Body of pancreas (tissue), 4 donors: ENCODE results near the gene CFAP161.

Source experiments
- POLR2A ChIP-seq, 3 donors: fragments of 450-650 bp; IDR thresholded peaks; one replicate each; pipeline ENCODE4 v1.6.1; 2016; ENCODE audit warnings: antibody characterized with exemption in 3 of 3, mild to moderate bottlenecking in 2 of 3
- TF ChIP-seq, protein P1 (sequence below), 7 experiments: fragments of 450-650 bp in 4 of 7; fragments of 200-600 bp in 3 of 7; sonication (generic) in 3 of 7; IDR thresholded peaks; one replicate each; pipeline ENCODE4 v1.5.1; 2016 to 2019; ENCODE audit warnings: antibody characterized with exemption in 7 of 7

DNA sequence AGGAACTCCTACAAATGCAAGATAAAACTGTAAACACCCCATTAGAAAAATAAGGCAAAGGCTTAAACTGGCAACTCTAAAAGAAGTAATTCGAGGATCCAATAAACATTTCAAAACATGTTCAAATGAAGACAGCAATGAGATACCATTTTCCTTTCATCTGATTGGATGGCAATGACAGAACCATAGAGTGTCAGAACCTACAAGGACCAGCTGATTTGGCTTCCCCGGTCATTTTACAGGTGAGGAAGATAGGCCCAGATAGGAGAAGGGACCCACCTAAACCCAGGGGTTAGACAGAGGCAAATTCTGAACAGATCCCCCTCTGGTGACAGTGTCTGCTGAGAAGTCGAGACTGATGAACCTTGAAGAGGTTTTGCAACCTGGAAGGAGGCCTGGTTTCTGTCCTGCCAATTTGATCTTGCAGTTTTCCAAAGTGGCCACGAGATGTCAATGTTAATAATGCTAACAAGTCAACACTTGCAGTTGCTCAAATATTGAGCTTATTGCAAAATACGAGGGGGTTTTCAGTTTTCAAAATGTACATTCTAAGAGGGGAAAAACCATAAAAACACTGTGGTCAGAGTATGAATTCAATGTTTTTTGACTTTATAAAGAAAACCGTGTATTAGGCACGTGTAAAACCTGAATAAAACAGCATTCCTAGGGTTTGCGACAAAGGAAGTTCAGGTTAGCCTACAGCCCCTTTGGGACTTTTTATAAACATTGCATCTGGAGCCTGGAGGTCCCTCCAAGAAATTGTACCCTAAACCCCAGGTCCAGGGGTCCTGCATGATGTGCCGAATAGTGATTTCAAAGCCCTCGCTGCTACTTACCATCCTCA lies 21.5 kb downstream of the CFAP161 start:
- TF ChIP-seq POLR2A (IDR thresholded peaks at IDR 0.05): no peak
- TF ChIP-seq, protein P1, sequence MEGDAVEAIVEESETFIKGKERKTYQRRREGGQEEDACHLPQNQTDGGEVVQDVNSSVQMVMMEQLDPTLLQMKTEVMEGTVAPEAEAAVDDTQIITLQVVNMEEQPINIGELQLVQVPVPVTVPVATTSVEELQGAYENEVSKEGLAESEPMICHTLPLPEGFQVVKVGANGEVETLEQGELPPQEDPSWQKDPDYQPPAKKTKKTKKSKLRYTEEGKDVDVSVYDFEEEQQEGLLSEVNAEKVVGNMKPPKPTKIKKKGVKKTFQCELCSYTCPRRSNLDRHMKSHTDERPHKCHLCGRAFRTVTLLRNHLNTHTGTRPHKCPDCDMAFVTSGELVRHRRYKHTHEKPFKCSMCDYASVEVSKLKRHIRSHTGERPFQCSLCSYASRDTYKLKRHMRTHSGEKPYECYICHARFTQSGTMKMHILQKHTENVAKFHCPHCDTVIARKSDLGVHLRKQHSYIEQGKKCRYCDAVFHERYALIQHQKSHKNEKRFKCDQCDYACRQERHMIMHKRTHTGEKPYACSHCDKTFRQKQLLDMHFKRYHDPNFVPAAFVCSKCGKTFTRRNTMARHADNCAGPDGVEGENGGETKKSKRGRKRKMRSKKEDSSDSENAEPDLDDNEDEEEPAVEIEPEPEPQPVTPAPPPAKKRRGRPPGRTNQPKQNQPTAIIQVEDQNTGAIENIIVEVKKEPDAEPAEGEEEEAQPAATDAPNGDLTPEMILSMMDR (IDR thresholded peaks at IDR 0.05): peak; percentile 19 to 75 (median 64)
